ENCODE data around the gene TMEM131.

The TMEM131 gene

DNA sequence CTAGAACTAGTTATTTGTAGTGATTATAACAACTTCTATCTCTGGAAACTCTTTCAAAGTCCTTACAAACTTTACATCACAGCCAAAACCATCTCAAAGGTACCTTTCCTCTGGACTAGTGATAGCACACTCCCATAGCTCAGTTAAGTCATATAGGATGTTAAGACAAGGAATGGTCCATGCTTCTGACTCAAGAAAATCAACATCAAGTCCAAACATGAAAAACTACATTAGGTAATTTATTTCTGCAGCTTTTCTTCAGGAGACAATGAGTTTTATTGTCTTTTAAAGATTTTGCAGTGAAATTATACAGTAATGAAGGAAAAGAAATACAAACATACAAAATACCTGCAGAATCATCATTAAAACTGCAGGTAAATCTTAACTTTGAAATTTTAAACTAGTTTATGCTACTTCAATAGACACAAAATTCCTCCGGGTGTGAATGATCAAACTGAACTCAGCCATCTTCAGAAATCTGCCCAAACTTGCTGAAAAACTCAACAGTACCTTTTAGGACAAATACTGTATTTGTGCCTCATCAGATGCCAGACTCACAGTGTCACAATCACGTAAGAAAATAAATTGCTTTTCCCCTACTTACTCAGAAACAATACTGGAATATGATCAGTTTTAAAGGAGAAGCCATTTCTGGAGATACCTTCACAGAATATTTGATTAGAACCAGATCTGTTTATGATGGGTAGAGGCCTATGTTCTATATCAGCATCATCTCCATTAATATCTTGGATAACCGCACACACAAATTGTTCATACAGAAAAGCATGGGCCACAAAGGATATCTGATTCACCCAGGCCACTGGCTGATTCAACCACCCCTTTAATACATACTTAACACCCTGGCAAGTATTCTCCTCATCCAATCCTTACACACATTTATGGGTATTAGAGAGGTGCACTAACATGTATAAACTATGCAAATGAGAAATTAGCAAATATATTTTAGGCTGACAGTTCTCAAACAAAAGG lies 2.6 kb downstream of the TMEM131 start:
- no peak for DNase-seq (ENCODE audit: low spot score)

DNA sequence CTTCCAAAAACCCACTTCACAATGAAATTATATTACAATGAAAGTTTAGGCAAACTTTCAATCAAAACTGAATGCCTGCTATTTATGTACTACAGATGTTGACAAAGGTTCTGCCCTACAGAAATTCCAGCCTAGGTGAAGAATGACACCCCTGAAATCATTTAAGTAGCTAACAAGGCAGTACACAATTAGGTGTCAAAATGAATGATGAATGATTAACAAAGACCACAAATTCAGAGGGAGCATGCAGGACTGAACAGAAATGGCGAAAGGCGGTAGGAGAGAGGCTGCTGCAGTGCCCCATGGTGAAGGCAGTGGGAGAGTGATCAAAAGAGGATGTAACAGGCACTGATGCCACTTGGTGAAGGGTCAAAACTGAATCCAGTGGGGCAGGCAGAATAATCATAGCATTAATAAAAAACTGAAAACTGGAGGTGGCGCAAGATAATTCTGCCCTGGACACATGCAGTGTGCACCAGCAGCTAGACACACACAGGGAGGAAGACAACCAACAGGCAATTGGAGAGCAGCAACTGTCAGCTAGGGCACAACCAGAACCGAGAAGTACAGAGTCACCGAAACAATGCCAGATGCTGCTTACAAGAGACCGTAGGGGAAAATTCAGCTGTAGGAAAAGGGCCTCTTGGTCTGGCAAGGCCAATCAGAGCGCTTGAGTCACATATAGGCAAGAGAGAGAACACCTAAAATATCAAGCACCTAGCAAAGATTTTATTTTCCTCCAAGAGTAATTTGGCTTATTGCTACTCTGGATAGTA lies 4.5 kb downstream of the TMEM131 start:
- DNase-seq (ENCODE audit: low spot score): no peak

DNA sequence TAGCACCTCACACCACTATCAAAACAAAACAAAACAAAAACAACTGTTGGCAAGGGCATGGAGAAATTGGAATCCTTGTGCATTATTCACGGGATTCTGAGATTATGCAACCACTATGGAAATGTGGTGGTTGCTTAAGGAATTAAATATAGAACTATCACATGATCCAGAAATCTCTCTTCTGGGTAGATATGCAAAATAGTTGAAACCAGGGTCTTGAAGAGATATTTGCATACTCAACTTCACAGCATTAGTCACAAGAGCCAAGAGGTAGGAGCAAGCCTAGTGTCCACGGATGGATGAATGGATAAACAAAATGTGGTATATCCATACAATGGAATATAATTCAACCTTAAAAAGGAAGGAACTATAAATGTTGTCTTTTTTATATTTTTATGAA lies 7.0 kb downstream of the TMEM131 start:
- no peak for DNase-seq (ENCODE audit: low spot score)

GRCh38 chr2:97985998-97986397 lies 9.8 kb downstream of the TMEM131 start:
- DNase-seq (ENCODE audit: low spot score): no peak

- no peak for DNase-seq (ENCODE audit: low spot score)
These were observed 12.1 kb downstream of the TMEM131 start for GRCh38 chr2:97983698-97984097.

DNA sequence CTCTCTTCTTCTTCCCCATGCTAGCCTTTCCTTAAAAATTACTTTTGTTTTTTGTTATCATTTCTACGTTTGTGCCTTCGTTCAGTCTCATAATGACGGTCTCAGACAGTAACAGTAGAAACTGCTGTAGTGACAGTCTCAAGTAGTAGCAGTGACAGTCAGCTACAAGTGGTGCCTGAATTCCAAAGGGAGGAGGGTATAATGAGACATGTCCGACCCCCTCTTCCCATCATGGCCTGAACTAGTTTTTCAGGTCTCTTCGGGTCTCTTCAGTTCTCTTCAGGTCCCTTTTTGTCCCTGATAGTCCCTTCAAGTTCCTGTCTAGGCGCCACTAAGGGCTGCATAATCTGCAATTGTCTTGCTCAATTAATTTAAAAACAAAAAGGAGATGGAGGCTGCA lies 12.6 kb downstream of the TMEM131 start:
- DNase-seq (ENCODE audit: low spot score): no peak

- no peak for DNase-seq (ENCODE audit: low spot score)
These were observed 13.1 kb downstream of the TMEM131 start for GRCh38 chr2:97982621-97983020.

DNA sequence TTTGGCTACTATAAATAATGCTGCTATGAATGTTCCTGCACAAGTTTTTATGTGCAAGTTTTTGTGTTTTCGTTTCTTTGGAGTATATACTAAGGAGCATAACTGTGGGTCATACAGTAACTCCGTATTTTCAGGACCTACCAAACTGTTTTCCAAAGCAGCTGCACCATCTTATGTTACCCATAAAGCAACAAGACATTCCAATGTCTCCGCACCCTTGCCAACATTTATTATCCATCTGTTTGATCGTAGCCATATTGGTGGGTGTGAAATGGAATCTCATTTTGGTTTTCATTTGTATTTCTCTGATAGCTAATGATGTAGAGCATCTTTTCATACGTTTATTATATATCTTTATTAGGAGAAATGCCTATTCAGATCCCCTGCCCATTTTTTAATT lies 13.8 kb downstream of the TMEM131 start:
- DNase-seq (ENCODE audit: low spot score): no peak

GRCh38 chr2:97979904-97980303 lies 15.8 kb downstream of the TMEM131 start:
- DNase-seq (ENCODE audit: low spot score): no peak

DNA sequence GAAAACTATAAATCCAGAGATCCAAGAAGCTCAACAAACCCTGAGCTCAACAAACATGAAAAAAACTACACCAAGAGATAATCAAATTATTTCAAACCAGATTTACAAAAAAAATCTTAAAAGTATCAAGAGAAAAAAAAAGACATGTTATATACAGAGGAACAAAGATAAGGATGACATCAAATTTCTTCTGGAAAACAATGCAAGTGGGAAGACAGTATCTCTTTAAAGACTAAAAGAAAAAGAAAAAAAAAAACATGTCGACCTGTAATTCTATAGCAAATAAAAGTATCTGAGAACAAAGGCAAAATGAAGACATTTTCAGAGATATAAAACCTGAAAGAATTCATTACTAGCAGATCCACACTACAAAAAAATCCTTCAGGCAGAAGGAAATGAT lies 21.3 kb downstream of the TMEM131 start:
- DNase-seq (ENCODE audit: low spot score): no peak

DNA sequence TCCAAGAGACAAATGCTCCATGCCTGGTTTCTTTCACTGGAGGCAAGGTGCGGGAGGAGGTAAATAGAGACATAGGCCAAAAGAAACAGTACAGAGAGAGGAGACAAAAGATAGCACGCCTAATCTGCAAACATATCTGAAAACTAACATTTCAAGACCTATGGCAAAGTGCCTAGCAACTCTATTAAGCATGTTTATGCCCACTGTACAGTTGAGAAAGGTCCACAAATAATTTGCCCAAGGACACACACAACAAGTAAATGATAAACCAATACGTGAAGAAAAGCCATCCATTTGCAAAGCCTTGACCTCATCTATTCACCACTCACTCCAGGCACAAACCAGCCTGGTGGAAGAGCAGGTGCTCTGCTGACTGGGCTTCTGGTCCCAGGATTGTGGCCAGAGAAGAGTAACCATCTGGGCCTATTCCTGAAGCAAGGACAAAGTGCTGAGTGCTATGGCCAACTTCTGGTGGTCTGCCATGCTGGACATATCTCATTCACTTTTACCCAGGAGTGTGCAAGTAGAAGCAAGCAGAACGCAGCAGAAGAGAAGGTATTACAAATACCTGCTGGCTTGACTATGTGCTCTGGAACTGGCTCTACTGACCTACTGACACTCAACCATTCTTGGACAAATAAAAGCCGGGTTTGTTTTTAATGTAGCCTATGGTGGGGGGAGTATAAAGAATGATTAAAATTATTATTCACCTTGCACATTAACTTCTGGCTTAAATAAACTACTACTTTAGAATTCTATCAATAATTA lies 25.3 kb downstream of the TMEM131 start:
- DNase-seq (ENCODE audit: low spot score): no peak

- DNase-seq (ENCODE audit: low spot score): no peak
These were observed 26.4 kb downstream of the TMEM131 start for GRCh38 chr2:97969081-97970067.

DNA sequence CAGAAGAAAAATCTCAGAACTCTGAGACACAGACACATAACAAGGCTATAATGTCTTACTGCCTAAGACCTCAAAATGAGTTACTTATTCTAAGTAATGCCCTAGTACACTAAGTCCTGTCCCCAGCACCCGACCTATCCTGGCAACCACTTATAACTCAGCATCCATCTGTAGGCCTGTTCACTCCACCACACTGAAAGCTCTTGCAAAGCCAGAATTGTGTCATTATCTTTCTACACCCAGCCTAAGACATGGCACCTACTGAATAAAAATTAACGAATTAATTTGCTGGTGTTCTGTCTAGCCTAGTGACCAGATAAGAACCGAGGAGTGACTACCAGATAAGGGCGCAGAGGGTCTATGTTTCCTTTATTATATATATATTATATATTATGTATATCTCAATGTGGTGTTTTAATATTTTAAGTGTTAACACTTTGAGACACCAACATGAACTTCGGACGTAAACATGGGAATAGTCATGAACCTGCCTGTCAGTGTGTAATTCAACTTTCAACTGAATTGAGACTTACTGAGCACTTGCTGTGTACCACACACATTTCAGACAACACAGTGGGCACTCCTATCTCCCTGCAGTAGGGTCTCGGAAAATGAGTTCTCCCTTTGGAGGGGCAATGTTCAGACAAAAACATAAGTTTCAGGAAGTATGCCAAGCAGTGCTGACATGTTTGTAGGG lies 27.7 kb downstream of the TMEM131 start:
- no peak for DNase-seq (ENCODE audit: low spot score)

GRCh38 chr2:97967216-97967592 lies 28.5 kb downstream of the TMEM131 start:
- no peak for DNase-seq (ENCODE audit: low spot score)

- DNase-seq (ENCODE audit: low spot score): no peak
These were observed 29.1 kb downstream of the TMEM131 start for GRCh38 chr2:97966545-97967215.

DNA sequence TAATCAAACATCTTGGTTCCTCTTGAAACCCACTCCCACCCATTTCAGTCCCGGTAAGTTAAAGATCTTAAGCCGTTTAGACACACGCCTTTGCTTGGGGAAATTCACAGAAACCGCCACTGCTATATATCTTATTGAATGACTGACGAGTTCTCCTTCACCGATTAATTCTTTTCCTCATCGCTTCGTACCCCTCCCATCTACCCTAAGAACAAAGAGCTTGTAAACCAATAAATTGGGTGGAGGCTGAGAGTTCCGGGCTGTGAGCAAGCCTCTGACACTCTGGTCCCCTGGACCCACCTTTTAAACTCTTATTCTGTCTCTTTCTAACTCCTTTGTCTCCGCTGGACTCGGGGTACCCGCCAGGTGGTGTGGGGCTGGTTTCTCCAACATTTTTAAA lies 30.6 kb downstream of the TMEM131 start:
- no peak for DNase-seq (ENCODE audit: low spot score)

- no peak for DNase-seq (ENCODE audit: low spot score)
These were observed 31.9 kb downstream of the TMEM131 start for GRCh38 chr2:97963880-97964279.

- no peak for DNase-seq (ENCODE audit: low spot score)
These were observed 32.7 kb downstream of the TMEM131 start for GRCh38 chr2:97963079-97963406.

DNA sequence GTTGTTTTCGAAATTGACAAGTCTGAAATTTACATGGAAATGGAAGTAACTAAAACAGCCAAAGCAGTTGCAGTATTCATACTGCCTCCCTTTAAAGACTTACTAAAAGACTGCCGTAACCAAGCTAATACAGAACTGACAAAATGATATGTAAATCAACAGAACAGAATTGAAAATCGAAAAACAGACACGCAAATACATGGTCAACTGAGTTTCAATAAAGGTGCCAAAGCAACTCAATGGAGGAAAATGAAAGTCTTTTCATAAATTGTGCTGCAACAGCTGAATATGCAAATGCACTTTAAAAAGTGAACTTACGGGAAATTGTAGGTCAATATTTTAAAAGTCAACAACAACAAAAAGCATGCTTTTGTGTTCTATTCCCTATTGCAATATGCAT lies 34.2 kb downstream of the TMEM131 start:
- DNase-seq (ENCODE audit: low spot score): no peak

GRCh38 chr2:97958184-97958583 lies 37.6 kb downstream of the TMEM131 start:
- no peak for DNase-seq (ENCODE audit: low spot score)

All from HuH-7.5 (cell line).